H1 (cell line): ENCODE measurements around the gene PPP1R27. TPM values are rescaled to one million over a fixed set of nuclear protein-coding genes. Genes with fewer than 3 reads are reported as not detected.

ENCODE experiments used
- MAX ChIP-seq: IDR thresholded peaks from 2 replicates; pipeline ENCODE4 v1.6.1; 2012; ENCODE audit warnings: inconsistent platforms
- PHF8 ChIP-seq: fragments of 200-600 bp; sonication (generic); conservative IDR thresholded peaks from 2 replicates; pipeline ENCODE4 v1.7.1; 2012; ENCODE audit warnings: low read depth, mild to moderate bottlenecking, inconsistent platforms, low read length, moderate library complexity
- RNF2 ChIP-seq: fragments of 200-900, 300-1000 bp; sonication (generic); IDR thresholded peaks from 2 replicates; pipeline ENCODE4 v1.7.1; 2016; ENCODE audit warnings: borderline replicate concordance, low read depth, mild to moderate bottlenecking, antibody characterized with exemption, low read length; ENCODE audit not compliant: poor library complexity, severe bottlenecking; ENCODE audit errors: missing control alignments
- SAP30 ChIP-seq: fragments of 300-600 bp; sonication (generic); IDR thresholded peaks from 2 replicates; pipeline ENCODE4 v1.7.1; 2012; ENCODE audit warnings: low read length, moderate library complexity, mild to moderate bottlenecking, inconsistent platforms; ENCODE audit not compliant: insufficient read depth, insufficient replicate concordance
- SUZ12 ChIP-seq: fragments of 200-600 bp; sonication (generic); IDR thresholded peaks from 2 replicates; pipeline ENCODE4 v1.6.1; 2012; ENCODE audit warnings: mild to moderate bottlenecking, inconsistent platforms, low read length, moderate library complexity, mixed read lengths
- TBP ChIP-seq: IDR thresholded peaks from 2 replicates; pipeline ENCODE4 v1.6.1; 2011; ENCODE audit warnings: low read depth, low read length, improper control_type of control experiment
- TCF12 ChIP-seq: IDR thresholded peaks from 2 replicates; pipeline ENCODE4 v1.6.1; 2011; ENCODE audit warnings: low read depth, mild to moderate bottlenecking, low read length
- TEAD4 ChIP-seq: IDR thresholded peaks from 2 replicates; pipeline ENCODE4 v1.6.1; 2012; ENCODE audit warnings: low read depth, low read length, inconsistent platforms, mixed read lengths
- YY1 ChIP-seq: IDR thresholded peaks from 2 replicates; pipeline ENCODE4 v1.6.1; 2011; ENCODE audit warnings: low read depth, mild to moderate bottlenecking, low read length
- polyA plus RNA-seq, 7 experiments: library from polyadenylated mRNA; depleted of rRNA in 3 of 7; stranded (reverse) in 5 of 7; unstranded in 2 of 7; fragments of >200 nt in 5 of 7; fragments of 200-250 nt in 2 of 7; gene quantifications; 1 replicate in 5 of 7; 2 replicates in 1 of 7; 4 replicates in 1 of 7; pipeline versions ENCODE4 v1.2.1 to v1.2.3, GENCODE V29; 2011 to 2013; ENCODE audit warnings: missing spikeins in 2 of 7, mixed read lengths in 2 of 7
- total RNA-seq: library from RNA; stranded (reverse); fragmentation: NEBNext Ultra II Directional; extraction: Animal tissue kit (Norgen Biotek cat#: 25700); gene quantifications from 2 replicates; pipeline ENCODE4 v1.2.1, GENCODE V29; 2021

The PPP1R27 gene
- total and polyA plus RNA-seq, 2 of the 8 experiments (the other 6 are each of a cell fraction or from before 2014, with no cell fraction given): 0.27 TPM; not detected in 1

DNA sequence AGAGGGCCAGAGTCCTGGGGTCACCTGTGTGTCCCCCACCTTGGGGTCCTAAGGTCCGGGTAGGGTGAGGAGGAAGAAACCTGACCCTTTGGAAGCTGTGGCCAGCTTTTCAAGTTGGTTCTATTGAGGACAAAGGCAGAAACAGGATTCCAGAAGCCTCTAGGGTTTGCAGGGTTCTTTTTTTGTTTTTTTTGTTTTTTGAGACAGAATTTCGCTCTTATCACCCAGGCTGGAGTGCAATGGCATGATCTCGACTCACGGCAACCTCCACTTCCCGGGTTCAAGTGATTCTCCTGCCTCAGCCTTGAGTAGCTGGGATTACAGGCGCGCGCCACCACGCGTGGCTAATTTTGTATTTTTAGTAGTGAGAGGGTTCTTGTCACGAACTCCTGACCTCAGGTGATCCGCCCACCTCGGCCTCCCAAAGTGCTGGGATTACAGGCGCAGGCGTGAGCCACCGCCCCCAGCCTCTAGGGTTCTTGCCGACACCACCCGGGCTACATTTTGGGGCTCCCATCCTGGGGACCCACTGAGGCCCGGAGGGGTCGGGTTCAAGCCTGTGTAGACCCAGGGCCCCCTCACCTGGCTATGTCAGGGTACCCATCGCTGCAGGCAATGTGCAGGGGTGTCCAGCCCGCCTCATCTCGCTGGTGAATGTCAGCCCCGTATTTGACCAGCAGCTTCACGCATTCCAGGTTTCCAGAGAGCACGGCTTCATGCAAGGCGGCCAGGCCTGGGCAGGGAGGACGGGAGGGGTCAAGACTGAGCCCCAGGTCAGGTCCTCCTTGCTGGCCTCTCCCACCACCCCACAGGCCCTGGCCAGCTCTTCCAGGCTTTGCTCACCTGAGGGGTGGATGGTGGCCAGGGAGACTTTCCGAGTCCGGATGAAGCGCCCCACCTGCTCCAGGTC is 674 bp downstream of the PPP1R27 start (continued):
- TF ChIP-seq TEAD4 (no peak), MAX (no peak), RNF2 (no peak), SUZ12 (no peak), SAP30 (no peak), TCF12 (no peak), PHF8 (no peak), TBP (no peak), YY1 (no peak)
